ENCODE data around the gene CD38. TPM values are rescaled to one million over a fixed set of nuclear protein-coding genes. Genes with fewer than 3 reads are reported as not detected.
"Not testable (repeated sequence)": the region's sequence is repeated elsewhere in the genome, so short reads cannot be mapped to it uniquely, and the experiment has no call there.

Gene CD38
- total RNA-seq, 1 experiment from 2014 or later: not detected

GRCh38 chr4:15781427-15782095, 3.4 kb downstream of the CD38 start:
- DNase-seq: no peak
- Histone ChIP-seq H3K36me3 (no peaks in the 10 kb centered on the region), H3K9me3 (no peaks in the 10 kb centered on the region), H3K27me3 (no peaks in the 10 kb centered on the region), H3K4me3 (no peak overlapping the region)

DNA sequence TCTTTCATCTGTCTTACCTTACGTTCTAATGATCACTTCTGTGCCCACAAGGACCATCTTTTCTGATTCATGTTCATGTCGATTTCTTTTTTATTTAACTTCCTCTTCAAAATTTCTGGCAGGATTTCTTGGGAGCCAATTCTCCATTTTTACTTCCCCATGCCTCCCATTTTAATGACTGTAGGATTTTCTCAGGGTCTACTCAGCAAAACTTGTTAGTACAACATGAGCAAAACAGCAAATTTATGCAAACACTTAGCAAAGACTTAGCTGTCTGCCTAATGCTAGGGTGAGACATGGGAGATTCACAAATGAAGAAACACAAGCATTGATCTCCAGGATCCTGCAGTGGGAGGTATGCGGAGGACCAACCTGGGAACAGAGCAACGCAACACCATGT, 5.5 kb downstream of the CD38 start:
- H3K4me3 ChIP-seq: no peak overlapping the region

DNA sequence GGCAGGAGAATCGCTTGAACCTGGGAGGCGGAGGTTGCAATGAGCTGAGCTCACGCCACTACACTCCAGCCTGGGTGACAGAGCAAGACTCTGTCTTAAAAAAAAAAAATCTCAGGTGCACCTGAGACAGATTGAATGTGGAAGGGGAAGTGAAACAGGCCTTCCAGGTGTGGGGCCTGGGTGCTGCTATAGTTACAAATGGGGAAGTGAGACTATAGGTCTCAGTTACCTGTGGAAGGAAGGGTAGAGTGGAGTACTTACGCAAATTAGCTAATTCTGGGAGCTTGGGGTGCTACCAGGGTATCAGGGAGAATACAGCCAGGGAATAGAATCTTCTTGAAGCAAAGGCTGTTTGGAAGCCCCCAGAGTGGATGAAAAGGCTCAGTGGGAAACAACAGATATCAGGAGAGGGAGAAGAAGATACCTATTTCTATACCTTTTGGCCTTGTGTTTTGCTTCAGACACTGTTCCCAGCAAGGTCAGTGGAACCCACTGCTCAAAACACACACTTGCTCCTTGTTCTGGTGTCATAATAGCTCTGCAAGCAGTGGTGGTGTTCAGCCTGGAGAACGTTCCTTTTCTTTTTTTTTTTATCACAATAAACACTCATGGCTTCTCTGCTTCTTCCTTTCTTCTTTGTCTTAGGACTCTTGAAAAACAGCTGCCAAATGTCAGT, 7.0 kb downstream of the CD38 start:
- Histone ChIP-seq H3K9me3 (no peaks in the 10 kb centered on the region), H3K27me3 (peaks cover 4% of the 10 kb centered on the region; the same call in 1 of the 2 replicates), H3K4me3 (no peak overlapping the region), H3K36me3 (no peaks in the 10 kb centered on the region)
- DNase-seq: no peak

More for the DNA sequence above, 5.5 kb downstream of the CD38 start:
- no peak for DNase-seq
- Histone ChIP-seq H3K9me3 (no peaks in the 10 kb centered on the region), H3K27me3 (peaks cover 3% of the 10 kb centered on the region; the same call in 1 of the 2 replicates), H3K36me3 (no peaks in the 10 kb centered on the region)

DNA sequence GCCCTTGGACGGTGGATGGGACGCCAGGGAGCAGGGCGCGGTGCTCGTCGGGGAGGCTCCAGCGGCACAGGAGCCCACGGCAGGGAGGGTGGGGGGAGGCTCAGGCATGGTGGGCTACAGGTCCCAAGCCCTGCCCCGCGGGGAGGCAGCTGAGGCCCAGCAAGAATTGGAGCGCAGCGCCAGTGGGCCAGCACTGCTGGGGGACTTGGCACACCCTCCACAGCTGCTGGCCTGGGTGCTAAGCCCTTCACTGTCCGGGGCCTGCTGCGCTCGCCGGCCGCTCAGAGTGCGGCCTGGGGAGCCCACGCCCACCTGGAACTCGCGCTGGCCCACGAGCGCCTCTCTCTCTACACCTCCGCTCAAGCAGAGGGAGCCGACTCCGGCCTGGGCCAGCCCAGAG, 8.6 kb downstream of the CD38 start:
- Histone ChIP-seq H3K4me3 (no peak overlapping the region), H3K36me3 (no peaks in the 10 kb centered on the region), H3K27me3 (peaks cover 4% of the 10 kb centered on the region; the same call in 1 of the 2 replicates), H3K9me3 (no peaks in the 10 kb centered on the region)
- DNase-seq: no peak

GRCh38 chr4:15792974-15793373, 14.8 kb downstream of the CD38 start:
- no peak for DNase-seq
- Histone ChIP-seq H3K27me3 (peaks cover 19% of the 10 kb centered on the region), H3K36me3 (no peaks in the 10 kb centered on the region), H3K4me3 (no peak overlapping the region), H3K9me3 (no peaks in the 10 kb centered on the region)

DNA sequence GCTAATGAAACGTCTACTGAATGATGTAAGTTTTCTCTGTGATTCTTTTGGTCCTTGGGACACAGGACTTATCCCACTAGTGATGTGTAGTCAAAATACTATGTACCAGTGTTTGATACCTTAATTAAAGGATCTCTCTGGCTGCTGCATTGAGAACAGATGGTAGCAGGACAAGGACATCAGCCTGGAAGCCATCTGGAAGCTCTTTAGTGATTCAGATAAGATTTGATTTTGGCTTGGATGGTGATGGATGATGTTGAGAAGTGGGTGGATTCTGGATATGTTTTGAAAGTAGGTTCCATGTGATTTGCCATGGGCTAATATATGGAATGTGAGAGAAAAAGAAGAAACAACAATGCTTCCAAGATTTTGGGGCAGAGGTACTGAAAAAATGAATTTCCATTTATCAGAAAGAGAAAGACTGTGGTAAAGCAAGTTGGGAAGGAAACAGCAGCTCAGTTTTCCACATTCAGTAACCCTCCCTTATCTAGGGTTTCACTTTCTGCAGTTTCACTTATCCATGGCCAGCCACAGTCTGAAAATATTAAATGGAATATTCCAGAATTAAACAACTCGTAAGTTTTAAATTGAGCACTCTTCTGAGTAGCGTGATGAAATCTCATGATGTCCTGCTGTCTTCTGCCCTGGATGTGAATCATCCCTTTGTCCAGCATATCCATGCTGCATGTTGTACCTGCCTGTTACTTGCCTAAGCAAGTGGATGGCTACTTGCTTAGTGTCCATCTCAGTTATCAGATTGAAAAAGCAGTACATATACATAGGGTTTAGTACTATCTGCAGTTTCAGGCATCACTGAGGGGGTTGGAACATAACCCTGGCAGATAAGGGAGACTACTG, 15.6 kb downstream of the CD38 start:
- no peak for DNase-seq
- no peak overlapping the region for H3K4me3 ChIP-seq
- H3K9me3 ChIP-seq: no peaks in the 10 kb centered on the region
- H3K27me3 ChIP-seq: peaks cover 16% of the 10 kb centered on the region
- no peaks in the 10 kb centered on the region for H3K36me3 ChIP-seq

DNA sequence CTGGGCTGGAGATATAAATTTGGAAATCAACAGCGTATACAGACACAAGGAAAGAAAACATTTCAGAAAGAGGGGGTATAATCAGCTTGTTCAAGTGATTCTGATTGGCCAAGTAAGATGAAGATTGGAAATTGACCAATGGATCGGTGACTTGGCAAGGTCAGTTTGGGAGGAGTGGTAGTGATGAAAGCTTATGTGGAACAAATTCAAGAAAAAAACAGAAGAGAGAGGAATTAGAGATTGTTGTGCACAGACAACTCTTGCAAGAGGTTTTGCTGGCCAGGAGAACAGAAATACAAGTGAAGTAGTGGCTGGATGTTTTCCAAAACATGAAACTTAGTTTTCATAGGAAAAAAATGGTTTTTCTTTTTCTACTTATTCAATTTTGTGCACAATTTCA, 16.3 kb downstream of the CD38 start:
- H3K4me3 ChIP-seq: no peak overlapping the region
- no peaks in the 10 kb centered on the region for H3K9me3 ChIP-seq
- H3K36me3 ChIP-seq: no peaks in the 10 kb centered on the region
- DNase-seq: no peak
- peaks cover 15% of the 10 kb centered on the region for H3K27me3 ChIP-seq

GRCh38 chr4:15794905-15795304, 16.8 kb downstream of the CD38 start:
- DNase-seq: no peak
- Histone ChIP-seq H3K27me3 (peaks cover 15% of the 10 kb centered on the region), H3K36me3 (no peaks in the 10 kb centered on the region)

GRCh38 chr4:15797320-15797719, 19.2 kb downstream of the CD38 start:
- Histone ChIP-seq H3K36me3 (no peaks in the 10 kb centered on the region), H3K9me3 (no peaks in the 10 kb centered on the region), H3K27me3 (peaks cover 25% of the 10 kb centered on the region), H3K4me3 (no peak overlapping the region)
- no peak for DNase-seq

More at GRCh38 chr4:15794905-15795304, 16.8 kb downstream of the CD38 start:
- Histone ChIP-seq H3K9me3 (no peaks in the 10 kb centered on the region), H3K4me3 (no peak overlapping the region)

DNA sequence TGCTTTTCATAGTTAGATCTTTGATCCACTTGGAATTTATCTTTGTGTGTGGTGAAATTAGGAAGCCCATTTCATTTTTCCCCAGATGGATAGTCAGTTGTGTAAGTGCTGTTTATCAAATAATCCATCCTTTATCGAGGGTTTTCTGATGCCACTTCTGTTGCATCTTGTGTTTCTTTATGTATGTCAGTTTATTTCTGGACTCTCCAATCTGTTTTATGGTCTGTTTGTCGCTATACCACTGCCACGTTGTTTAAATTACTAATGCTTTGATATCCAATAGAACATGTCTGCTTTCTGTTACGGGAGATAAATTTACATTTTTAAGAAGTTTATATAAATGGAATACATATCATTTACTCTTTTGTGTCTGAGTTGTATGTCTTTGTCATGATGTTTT, 21.0 kb downstream of the CD38 start:
- Histone ChIP-seq H3K4me3 (no peak overlapping the region), H3K27me3 (peaks cover 25% of the 10 kb centered on the region), H3K9me3 (no peaks in the 10 kb centered on the region), H3K36me3 (no peaks in the 10 kb centered on the region)
- DNase-seq: no peak

DNA sequence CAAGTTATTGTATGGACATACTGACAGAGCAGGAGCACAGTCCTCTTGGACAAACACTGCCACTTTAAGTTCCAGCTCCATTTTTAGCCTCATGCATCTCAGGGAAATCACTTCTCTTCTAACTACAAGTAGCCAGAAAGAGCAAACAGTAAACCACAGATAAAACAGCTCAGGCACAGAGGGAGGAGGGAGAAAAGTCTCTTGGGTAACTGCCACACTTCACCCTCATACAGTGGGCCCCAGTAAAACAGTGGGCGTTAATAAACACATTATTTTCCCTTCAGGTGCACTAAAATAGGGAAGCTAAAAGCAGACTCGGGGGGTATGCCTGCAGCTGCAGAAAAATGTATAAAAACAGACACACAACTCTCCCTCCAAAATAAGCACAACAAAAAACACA, 21.6 kb downstream of the CD38 start:
- Histone ChIP-seq H3K36me3 (no peaks in the 10 kb centered on the region), H3K9me3 (no peaks in the 10 kb centered on the region), H3K27me3 (peaks cover 24% of the 10 kb centered on the region), H3K4me3 (no peak overlapping the region)
- no peak for DNase-seq

DNA sequence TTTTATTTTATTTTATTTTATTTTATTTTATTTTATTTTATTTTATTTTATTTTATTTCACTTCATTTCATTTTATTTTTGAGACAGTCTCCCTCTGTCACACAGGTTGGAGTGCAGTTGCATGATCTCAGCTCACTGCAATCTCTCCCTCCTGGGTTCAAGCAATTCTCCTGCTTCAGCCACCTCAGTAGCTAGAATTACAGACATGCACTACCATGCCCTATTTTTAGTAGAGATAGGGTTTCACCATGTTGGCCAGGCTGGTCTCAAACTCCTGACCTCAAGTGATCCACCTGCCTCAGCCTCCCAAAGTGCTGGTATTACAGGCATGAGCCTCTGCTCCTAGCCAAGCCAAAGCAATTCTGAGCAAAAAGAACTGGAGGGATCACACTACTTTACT, 24.4 kb downstream of the CD38 start:
- H3K9me3 ChIP-seq, H3K36me3 ChIP-seq, H3K4me3 ChIP-seq, DNase-seq: not testable (repeated sequence)
- peaks cover 12% of the 10 kb centered on the region for H3K27me3 ChIP-seq

DNA sequence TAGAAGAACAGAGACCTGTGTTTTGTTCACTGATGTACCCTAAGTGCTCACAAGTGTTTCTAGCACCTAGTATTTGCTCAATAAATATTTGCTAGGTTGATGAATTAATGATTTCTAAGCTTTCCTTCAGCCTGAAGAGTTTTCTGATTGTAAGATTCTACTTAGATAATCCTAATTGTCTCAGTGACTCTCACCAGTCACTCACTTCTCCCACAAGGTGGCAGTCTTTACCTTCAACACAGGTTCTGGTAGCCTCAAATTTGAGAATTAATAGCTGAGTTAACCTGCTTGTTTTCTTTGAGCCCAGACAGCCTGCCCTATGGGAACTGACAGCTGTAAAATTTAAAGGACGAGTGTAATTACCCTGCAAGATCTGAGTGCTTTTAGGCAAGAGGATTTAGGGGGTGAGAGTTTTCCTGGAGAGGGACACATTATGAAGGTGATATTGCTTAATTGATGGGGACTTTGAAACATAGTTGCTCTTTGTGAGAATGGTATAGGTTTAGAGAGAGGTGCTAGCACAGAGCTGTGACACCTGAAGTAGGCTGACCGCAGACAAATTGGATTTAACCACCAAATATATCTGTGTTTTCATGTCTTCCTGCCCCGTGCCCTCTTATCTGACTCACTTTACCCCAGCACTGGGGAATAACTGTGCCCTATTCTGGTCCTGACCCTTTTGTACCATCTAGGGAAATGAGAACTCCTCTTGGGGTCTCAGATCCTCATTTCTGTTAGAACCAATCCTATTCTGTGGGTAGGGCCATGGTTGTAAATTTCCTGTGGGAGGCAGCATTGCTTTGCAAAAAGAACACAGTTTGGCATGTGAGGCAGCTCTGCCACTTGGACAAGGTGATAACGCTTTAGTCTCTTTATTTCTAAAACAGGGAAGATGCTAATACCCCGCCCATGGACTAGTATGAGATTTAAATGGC, 27.7 kb downstream of the CD38 start:
- no peak for DNase-seq
- H3K36me3 ChIP-seq: no peaks in the 10 kb centered on the region
- H3K4me3 ChIP-seq: no peak overlapping the region
- peaks cover 4% of the 10 kb centered on the region for H3K27me3 ChIP-seq
- H3K9me3 ChIP-seq: no peaks in the 10 kb centered on the region

GRCh38 chr4:15809058-15809457, 30.9 kb downstream of the CD38 start:
- Histone ChIP-seq H3K4me3 (no peak overlapping the region), H3K27me3 (0 out of 2 replicates have a peak, but pooled peaks cover 2% of the 10 kb centered on the region), H3K36me3 (no peaks in the 10 kb centered on the region), H3K9me3 (no peaks in the 10 kb centered on the region)
- DNase-seq: no peak

- Histone ChIP-seq H3K36me3 (no peaks in the 10 kb centered on the region), H3K9me3 (no peaks in the 10 kb centered on the region), H3K4me3 (no peak overlapping the region), H3K27me3 (0 out of 2 replicates have a peak, but pooled peaks cover 2% of the 10 kb centered on the region)
- DNase-seq: no peak
Measured at GRCh38 chr4:15809466-15809865, 31.3 kb downstream of the CD38 start.

- no peak overlapping the region for H3K4me3 ChIP-seq
- DNase-seq: no peak
- no peaks in the 10 kb centered on the region for H3K9me3 ChIP-seq
- no peaks in the 10 kb centered on the region for H3K36me3 ChIP-seq
- no peaks in the 10 kb centered on the region for H3K27me3 ChIP-seq
Measured at GRCh38 chr4:15811703-15812337, 33.7 kb downstream of the CD38 start.
